Activated T-helper 17 cell treated with anti-CD3 and anti-CD28 coated beads, Interleukin-2, amount 50 U/mL, for 72 hours (primary cell): ENCODE measurements around the gene SRXN1. TPM values are rescaled to one million over a fixed set of nuclear protein-coding genes. Genes with fewer than 3 reads are reported as not detected.

Source experiments
- ATAC-seq: fragments of 150-1000 bp; cut with Tn5 transposase; replicated peaks from 2 replicates; pipeline ENCODE4 v1.10.0; 2021; ENCODE audit warnings: mild to moderate bottlenecking, moderate library complexity
- H3K27ac Mint-ChIP-seq: one replicate; pipeline ENCODE4 v1.8.0; 2022; ENCODE audit warnings: mixed read lengths
- H3K27me3 Mint-ChIP-seq: one replicate; pipeline ENCODE4 v1.8.0; 2022; ENCODE audit warnings: mixed read lengths
- H3K36me3 Mint-ChIP-seq: one replicate; pipeline ENCODE4 v1.8.0; 2022; ENCODE audit warnings: low read depth, mild to moderate bottlenecking, mixed read lengths
- H3K4me1 Mint-ChIP-seq: one replicate; pipeline ENCODE4 v1.8.0; 2022; ENCODE audit warnings: mixed read lengths
- H3K4me3 Mint-ChIP-seq: one replicate; pipeline ENCODE4 v1.8.0; 2022; ENCODE audit warnings: mild to moderate bottlenecking, mixed read lengths
- H3K9me3 Mint-ChIP-seq: one replicate; pipeline ENCODE4 v1.8.0; 2022; ENCODE audit warnings: mixed read lengths
- total RNA-seq, 2 donors: library from RNA; stranded (reverse); gene quantifications; one replicate each; pipeline ENCODE4 v1.2.3, GENCODE V29; 2022

The SRXN1 gene
- total RNA-seq, 2 donors from 2014 or later, result 14.6 to 24.6 TPM

DNA sequence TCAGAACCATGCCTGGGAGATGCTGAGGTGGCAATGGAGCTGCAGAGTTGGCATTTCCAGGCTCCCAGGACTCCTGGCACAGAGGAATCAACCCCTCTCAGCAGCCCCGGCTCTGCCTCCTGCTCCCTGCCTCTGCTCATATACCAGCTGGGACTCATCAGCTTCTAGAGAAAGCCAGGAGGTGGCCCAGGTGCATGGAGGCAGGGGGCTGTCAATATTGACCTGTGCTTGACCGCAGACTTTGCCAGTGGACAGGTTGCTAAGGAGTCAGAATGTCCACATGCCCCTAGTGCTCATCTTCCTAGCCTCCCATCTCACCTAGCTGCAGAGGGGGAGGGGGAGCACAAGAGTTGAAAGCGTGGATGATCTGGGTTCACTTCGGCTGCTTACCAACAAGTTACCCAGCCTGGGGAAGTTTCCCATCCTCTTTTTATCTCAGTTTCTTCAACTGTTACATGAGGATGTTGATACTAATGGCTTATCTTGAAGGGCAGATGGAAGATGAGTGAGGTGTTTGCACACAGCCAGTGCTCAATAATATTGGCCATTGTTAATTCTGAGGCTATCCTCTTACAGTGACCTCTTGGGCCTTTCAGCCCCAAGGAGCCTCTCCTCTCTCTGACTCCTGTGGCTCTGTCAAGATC is 31.8 kb upstream of the SRXN1 start:
- no peak for ATAC-seq
- no peaks in the 10 kb centered on the region for H3K36me3 Mint-ChIP-seq
- no peak overlapping the region for H3K4me3 Mint-ChIP-seq
- H3K27ac Mint-ChIP-seq, result no peak overlapping the region
- H3K9me3 Mint-ChIP-seq, result no peaks in the 10 kb centered on the region
- H3K4me1 Mint-ChIP-seq, result no peaks in the 10 kb centered on the region
- peaks cover 41% of the 10 kb centered on the region for H3K27me3 Mint-ChIP-seq

- no peaks in the 10 kb centered on the region for H3K36me3 Mint-ChIP-seq
- H3K27ac Mint-ChIP-seq, result no peak overlapping the region
- H3K9me3 Mint-ChIP-seq, result no peaks in the 10 kb centered on the region
- no peak overlapping the region for H3K4me3 Mint-ChIP-seq
- peaks cover 44% of the 10 kb centered on the region for H3K27me3 Mint-ChIP-seq
- no peaks in the 10 kb centered on the region for H3K4me1 Mint-ChIP-seq
- ATAC-seq, result no peak
Observed at GRCh38 chr20:682123-682522, 29.1 kb upstream of the SRXN1 start.

DNA sequence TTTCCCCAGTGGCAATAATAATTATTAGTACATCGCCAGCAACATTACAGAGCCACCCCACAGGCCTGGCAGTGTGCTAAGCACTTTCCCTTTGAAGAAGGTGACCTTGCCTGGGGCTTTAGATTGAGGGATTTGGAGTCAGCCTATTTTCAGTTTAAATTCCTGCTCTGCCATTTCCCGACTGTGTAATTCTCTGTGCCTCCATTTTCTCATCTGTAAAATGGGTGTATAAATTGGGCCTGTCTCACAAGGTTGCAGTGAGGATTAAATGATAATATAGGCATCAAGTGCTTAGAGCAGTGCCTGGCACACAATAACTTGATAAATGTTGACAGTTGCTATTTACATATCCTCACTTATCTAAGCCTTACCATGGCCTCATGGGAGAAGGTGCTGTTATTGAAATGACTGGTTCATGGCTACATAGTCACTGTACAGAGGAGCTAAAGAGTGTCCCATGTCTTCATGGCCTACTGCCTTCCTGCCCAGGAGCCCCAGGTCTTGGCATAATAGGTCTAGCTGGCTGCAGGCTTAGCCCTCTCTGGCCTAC is 27.7 kb upstream of the SRXN1 start:
- H3K4me3 Mint-ChIP-seq, result no peak overlapping the region
- no peaks in the 10 kb centered on the region for H3K9me3 Mint-ChIP-seq
- H3K4me1 Mint-ChIP-seq, result peaks cover 5% of the 10 kb centered on the region

DNA sequence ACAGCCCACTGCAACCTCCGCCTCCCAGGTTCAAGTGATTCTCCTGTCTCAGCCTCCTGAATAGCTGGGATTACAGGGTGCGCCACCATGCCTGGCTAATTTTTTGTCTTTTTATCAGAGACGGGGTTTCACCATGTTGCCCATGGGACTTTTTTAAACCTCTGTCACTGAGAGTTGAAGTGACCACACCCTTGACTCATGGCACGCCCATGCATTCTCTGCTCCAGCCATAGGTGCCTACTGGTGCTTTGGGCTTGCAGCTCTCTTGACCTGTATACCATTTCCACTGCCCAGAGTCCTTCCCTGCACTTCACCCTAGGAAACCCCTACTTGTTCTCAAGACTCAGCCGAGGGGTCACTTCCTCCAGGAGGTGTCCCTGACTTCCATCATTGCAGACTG is 25.0 kb upstream of the SRXN1 start:
- peaks cover 59% of the 10 kb centered on the region for H3K27me3 Mint-ChIP-seq
- no peak overlapping the region for H3K4me3 Mint-ChIP-seq
- H3K9me3 Mint-ChIP-seq, result no peaks in the 10 kb centered on the region
- H3K4me1 Mint-ChIP-seq, result peaks cover 6% of the 10 kb centered on the region
- H3K27ac Mint-ChIP-seq, result no peak overlapping the region
- no peak for ATAC-seq
- H3K36me3 Mint-ChIP-seq, result no peaks in the 10 kb centered on the region

More for the DNA sequence above, 27.7 kb upstream of the SRXN1 start:
- Mint-ChIP-seq H3K27ac (no peak overlapping the region), H3K36me3 (no peaks in the 10 kb centered on the region), H3K27me3 (peaks cover 47% of the 10 kb centered on the region)
- ATAC-seq, result no peak

- no peak for ATAC-seq
- Mint-ChIP-seq H3K4me1 (peaks cover 6% of the 10 kb centered on the region), H3K36me3 (no peaks in the 10 kb centered on the region), H3K9me3 (no peaks in the 10 kb centered on the region), H3K4me3 (no peak overlapping the region), H3K27ac (no peak overlapping the region), H3K27me3 (peaks cover 61% of the 10 kb centered on the region)
Observed at GRCh38 chr20:676967-677366, 24.0 kb upstream of the SRXN1 start.

DNA sequence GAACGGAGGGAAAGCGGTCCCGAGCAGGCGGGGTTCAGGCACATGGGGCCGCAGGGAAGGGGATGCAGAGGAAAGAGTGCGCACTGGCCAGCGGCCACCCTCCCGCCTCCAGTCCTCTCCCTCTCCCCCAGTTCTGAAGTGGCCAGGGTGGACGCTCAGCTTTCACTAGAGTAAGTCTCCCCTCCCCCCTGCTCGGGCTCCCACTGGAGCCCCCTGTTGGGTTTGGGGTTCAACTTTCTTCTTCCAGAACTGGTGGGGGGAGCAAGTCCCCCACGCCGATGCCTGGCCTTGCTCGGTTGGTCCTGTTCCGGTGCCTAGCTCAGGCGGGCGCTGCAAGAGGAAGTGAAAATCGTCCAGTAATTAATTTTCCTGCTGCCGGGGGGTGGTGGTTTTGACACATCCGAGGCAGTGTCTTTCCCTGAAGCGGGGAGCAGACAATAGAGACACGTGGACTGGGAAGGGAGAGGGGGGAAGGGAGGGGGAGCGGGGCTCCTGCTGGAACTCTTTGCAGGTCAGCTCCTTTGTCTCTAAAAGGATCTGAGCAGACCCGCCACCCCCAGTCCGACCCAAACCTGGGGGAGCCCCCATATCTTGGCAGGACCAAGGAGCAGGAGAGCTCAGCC is 23.4 kb upstream of the SRXN1 start:
- Mint-ChIP-seq H3K27me3 (peaks cover 64% of the 10 kb centered on the region), H3K4me1 (peaks cover 9% of the 10 kb centered on the region), H3K4me3 (no peak overlapping the region), H3K36me3 (no peaks in the 10 kb centered on the region), H3K9me3 (no peaks in the 10 kb centered on the region), H3K27ac (no peak overlapping the region)
- no peak for ATAC-seq

DNA sequence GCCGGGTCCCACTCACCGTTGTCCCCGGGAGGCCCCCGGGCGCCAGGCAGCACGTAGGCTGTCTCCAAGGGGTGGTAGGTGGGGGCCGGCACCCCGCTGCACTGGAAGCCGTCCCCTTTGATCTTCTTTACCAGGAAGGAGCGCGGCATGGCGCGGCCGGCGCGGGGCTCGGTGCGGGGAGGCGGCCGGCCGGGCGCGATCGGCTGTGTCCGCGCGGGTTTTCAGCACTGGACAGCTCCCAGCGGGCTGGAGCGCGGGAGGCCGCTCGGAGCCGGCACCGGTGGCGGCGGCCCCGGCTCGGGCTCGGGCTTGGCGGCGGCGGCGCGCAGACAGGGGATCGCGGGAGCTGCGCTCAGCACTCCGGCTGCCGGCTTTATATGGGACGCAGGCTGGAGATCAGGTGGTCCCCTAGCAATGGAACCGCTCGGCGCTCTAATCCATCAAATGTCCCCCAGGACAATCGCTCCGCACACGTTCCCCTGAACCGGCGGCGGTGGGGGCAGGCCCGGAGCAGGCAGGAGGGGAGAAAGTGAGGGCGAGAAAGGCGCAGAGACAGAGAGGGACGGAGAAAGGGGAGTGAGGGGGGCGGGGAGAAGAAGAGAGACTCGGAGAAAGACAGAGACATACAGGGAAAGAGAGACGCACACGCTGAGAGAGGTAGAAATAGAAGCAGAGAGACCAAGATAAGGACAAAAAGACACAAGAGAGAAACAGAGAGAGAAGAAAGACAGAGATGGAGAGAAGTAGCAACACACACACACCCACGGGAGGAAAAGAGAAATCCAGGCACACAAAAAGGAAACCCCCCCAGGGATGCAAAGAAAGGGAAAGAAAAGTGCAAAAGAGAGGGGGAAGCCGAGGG is 22.7 kb upstream of the SRXN1 start, which contains the start of gene SCRT2:
SCRT2 (minus strand) TSS at position 350 of the 862 bp plus-strand sequence; CDS start at position 149, 201 bp downstream.
- Mint-ChIP-seq H3K27me3 (peaks cover 66% of the 10 kb centered on the region), H3K36me3 (no peaks in the 10 kb centered on the region), H3K9me3 (no peaks in the 10 kb centered on the region), H3K4me1 (peaks cover 11% of the 10 kb centered on the region), H3K27ac (no peak within 1 kb of the TSS), H3K4me3 (no peak within 1 kb of the TSS)
- ATAC-seq, result peak; percentile 76

GRCh38 chr20:675033-675452 is 22.0 kb upstream of the SRXN1 start:
- no peak for ATAC-seq
- peaks cover 66% of the 10 kb centered on the region for H3K27me3 Mint-ChIP-seq
- no peak overlapping the region for H3K4me3 Mint-ChIP-seq
- peaks cover 11% of the 10 kb centered on the region for H3K4me1 Mint-ChIP-seq
- H3K9me3 Mint-ChIP-seq, result no peaks in the 10 kb centered on the region
- H3K27ac Mint-ChIP-seq, result no peak overlapping the region
- H3K36me3 Mint-ChIP-seq, result no peaks in the 10 kb centered on the region

- H3K4me3 Mint-ChIP-seq, result no peak overlapping the region
- peaks cover 11% of the 10 kb centered on the region for H3K4me1 Mint-ChIP-seq
- no peaks in the 10 kb centered on the region for H3K9me3 Mint-ChIP-seq
- peaks cover 55% of the 10 kb centered on the region for H3K27me3 Mint-ChIP-seq
- H3K36me3 Mint-ChIP-seq, result no peaks in the 10 kb centered on the region
- no peak for ATAC-seq
- H3K27ac Mint-ChIP-seq, result no peak overlapping the region
Observed at GRCh38 chr20:673603-674001, 20.6 kb upstream of the SRXN1 start.

- Mint-ChIP-seq H3K9me3 (no peaks in the 10 kb centered on the region), H3K27me3 (peaks cover 52% of the 10 kb centered on the region), H3K36me3 (no peaks in the 10 kb centered on the region), H3K4me3 (no peak overlapping the region), H3K27ac (no peak overlapping the region), H3K4me1 (peaks cover 11% of the 10 kb centered on the region)
- no peak for ATAC-seq
Observed at GRCh38 chr20:672963-673602, 20.1 kb upstream of the SRXN1 start.

DNA sequence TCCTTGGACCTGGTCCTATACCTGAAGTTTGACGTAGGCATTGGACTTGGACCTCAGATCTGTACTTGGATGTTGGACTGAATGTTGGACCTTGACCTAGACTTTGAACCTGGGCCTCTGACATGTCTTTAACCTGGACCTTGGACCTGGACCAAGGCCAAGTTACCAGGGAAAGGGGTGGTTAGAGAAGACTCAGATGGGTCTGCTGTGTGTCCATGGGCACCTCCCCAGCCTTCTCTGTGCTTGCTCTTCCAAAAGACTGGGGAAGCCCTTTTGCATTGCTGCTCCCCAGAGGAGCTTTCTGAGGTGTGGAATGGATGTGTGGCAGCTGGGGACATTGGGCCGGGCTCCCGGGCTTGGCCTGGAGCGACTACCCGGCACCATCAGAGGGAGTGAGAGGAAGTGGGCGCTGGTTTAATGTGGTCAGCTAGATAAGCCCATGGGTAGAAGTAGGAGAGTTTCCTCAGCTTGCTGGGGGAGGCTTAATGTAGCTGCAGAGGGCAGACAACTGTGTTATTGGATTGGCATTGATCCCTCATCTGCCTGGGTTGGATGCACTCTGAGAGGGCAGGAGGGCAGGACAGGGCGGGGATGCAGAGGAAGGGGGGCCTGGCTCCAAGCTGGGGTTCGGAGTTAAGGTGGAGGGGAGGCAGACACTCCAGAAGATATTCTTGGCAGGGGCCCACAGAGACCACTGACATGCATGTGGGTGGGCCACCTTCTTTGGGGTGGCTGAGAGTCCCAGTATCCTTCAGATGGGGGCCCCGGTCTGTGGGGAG is 18.4 kb upstream of the SRXN1 start:
- Mint-ChIP-seq H3K27me3 (peaks cover 56% of the 10 kb centered on the region), H3K9me3 (no peaks in the 10 kb centered on the region), H3K4me3 (no peak overlapping the region), H3K27ac (no peak overlapping the region), H3K36me3 (no peaks in the 10 kb centered on the region), H3K4me1 (peaks cover 11% of the 10 kb centered on the region)
- no peak for ATAC-seq

DNA sequence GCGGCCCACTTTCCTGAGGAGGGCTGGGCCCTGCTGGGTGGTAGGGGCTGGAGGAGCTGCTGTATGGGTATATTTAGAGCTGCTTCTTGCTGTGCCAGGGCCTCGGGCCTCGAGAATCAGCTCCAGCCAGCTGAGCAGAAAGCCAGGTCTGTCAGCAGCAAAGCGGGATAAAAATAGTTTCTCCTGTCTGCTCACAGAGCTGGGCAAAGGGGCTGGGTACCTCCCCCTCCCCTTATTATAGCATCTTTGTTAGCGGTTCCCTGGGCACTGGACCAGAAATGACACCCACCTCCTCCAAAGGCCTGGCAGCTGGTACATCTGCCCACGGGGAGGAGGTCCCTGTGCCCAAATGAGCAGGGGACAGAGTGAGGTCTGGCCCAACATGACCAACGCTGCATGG is 16.6 kb upstream of the SRXN1 start:
- ATAC-seq, result no peak
- H3K4me3 Mint-ChIP-seq, result no peak overlapping the region
- H3K27ac Mint-ChIP-seq, result no peak overlapping the region
- H3K4me1 Mint-ChIP-seq, result peaks cover 5% of the 10 kb centered on the region
- no peaks in the 10 kb centered on the region for H3K9me3 Mint-ChIP-seq
- H3K36me3 Mint-ChIP-seq, result peaks cover 3% of the 10 kb centered on the region
- H3K27me3 Mint-ChIP-seq, result peaks cover 60% of the 10 kb centered on the region

- H3K27ac Mint-ChIP-seq, result no peak overlapping the region
- no peaks in the 10 kb centered on the region for H3K9me3 Mint-ChIP-seq
- H3K27me3 Mint-ChIP-seq, result peaks cover 53% of the 10 kb centered on the region
- no peak overlapping the region for H3K4me3 Mint-ChIP-seq
- ATAC-seq, result no peak
- H3K4me1 Mint-ChIP-seq, result peaks cover 5% of the 10 kb centered on the region
- peaks cover 5% of the 10 kb centered on the region for H3K36me3 Mint-ChIP-seq
Observed at GRCh38 chr20:668638-669037, 15.6 kb upstream of the SRXN1 start.
